Cerebellar nuclear complex (tissue), 1 donor: ENCODE results near the gene FNDC3B.

Experiments used
- DNase-seq, 2 experiments: peaks; one replicate each; lab custom pipeline; 2025; lab: John Stamatoyannopoulos, UW

FNDC3B gene

DNA sequence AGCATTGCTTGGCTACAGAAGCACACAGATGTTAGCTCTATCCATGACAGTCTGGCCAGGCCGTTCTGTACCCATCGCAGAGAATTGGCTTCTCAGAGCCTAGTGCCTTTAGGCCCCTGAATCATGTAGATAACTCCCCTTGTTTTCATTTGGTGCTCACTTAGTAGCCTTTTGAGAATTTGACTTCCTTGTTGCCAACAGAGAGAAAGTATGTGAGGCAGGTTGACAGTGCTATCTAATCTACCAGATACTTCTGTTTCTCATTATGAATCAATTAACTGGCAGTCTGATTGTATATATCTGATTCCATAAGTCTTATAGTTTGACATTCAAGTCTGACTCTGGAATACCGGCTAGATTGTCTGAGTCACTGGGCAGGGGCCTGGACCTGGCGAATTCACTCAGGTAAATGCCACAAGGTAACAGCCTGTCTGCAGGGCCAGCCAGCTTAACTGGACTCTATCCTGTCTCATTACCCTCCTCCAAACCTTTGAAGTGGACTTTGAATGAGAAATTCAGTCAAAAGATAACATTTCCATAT lies 248.6 kb downstream of the FNDC3B start:
- DNase-seq, result no peak

DNA sequence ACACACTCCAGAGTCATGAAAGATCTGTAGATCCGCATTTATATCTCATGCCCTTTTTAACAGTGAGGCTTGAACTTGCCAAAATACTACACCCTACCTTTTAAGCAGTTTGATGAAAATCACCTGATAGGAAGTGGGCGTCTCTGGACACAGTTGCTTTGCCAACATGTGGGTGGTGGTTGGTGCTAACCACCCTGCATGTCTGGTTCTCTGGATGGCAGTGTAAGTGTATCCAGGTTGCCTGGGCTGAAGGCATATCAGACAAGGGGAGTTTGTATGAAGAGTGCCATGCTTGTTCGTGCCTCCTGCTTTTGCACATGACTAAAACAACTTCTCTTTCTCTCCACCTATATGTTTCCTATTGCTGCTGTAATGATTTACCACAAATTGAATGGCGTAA lies 249.3 kb downstream of the FNDC3B start:
- DNase-seq, result no peak

DNA sequence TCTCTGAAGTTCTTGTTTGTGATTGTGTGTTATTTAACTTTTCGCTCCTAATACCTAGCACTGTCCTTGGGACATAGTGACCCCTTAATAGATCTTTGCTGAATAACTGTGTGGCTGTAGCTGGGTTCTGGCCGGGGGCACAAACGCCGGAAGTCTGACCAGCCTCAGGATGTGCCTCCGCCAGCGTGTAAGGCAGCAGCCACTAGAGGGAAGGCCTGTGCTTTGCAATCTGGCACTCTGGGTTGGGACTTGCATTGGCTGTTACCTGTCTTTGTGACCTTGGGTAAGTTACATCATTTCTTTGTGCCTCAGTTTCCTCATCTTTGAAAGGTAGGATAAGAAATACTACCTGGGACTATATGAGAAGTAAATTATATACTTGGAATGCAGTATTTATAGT lies 250.2 kb downstream of the FNDC3B start:
- no peak for DNase-seq

DNA sequence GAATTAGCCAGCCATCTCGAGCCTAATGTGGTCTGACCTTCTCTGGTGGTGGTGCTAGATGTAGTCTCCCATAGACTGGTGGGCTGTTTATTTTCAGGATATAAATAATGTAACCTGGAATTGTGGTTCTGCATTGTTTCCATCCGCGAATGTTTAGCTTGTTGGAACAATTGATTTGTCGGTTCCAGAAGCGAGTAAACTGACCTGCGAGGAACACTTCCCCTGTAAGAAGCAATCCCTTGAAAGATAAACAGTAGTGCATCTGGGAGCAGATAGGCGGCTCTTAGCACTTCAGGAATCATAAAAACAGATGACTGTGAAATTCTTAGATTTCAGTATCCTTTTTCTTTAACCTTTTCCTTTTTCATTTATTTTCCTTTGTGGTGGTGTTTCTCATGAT lies 251.1 kb downstream of the FNDC3B start:
- no peak for DNase-seq

DNA sequence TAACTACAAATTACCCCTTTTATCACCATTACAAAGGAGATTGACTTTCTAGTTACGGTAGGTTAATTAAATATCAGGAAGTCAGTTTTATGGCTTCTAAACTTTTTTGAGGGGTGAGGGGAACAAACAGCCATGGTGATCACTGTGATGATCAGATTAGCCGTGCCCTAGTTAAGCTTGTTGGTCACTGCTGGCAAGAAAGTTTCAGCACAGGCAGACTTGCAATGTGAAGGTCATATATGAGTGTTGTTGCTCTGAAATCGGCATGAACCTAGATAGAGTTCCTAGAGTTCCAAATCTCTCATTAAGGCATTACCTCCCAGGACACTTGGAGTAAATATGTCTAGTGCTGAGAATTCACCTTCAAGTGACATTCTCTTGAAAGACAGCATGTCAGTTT lies 252.3 kb downstream of the FNDC3B start:
- no peak for DNase-seq

DNA sequence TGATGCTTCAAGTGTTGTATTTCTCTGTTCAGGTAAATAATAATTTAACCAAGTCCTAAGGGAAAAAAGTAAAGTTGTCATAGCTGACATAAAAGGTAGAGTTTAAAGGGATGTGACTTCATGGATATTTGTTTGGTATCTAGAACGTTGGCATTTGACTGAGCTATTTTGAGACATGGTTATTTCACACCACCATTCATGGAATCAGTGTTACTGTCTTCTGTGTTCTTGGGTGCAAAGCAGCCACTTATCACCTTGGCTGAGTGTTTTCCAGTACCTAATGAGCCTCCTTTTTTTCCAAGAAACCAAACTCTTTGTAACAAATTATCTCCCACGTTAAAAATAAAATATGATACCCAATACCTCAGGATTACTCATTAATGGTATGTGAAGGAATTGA lies 253.0 kb downstream of the FNDC3B start:
- DNase-seq, result no peak

DNA sequence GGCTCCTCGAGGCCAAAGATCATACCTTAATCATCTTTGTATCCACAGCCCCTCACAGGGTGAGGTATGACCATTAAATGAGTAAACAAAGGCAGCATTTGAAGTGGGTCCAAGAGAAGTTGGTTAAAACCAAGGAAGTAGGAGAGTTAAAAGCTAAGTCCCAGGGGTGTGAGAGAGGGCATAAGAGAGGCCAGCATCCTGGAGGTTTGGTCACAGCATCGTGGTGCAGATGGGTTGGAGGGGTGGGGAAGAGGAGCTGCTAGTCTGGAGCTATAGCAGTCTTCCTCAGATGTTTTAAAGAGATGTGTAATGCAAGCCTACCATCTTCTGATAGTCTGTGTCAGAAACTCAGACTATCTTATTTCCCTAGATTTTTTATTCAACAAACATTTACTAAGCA lies 253.7 kb downstream of the FNDC3B start:
- no peak for DNase-seq

DNA sequence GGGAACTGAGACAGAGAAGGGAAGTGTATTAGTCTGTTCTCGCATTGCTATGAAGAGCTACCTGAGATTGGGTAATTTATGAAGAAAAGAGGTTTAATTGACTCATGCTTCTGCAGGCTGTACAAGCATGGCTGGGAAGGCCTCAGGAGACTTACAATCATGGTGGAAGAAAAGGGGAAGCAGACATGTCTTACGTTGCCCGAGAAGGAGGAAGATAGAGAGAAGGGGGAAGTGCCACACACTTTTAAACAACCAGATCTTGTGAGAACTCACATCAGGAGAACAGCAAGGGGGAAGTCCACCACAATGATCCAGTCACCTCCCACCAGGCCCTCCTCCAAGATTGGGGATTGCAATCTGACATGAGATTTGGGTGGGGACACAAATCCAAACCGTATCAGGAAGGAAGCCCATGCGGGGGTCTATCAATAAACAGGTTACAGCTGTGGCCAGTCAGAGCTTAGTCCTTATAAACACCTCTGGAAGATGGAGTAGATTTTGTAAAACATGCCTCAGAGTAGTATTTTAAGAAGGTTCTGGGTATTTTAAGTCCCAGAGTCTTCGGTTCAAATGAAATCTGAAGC lies 254.9 kb downstream of the FNDC3B start:
- no peak for DNase-seq

DNA sequence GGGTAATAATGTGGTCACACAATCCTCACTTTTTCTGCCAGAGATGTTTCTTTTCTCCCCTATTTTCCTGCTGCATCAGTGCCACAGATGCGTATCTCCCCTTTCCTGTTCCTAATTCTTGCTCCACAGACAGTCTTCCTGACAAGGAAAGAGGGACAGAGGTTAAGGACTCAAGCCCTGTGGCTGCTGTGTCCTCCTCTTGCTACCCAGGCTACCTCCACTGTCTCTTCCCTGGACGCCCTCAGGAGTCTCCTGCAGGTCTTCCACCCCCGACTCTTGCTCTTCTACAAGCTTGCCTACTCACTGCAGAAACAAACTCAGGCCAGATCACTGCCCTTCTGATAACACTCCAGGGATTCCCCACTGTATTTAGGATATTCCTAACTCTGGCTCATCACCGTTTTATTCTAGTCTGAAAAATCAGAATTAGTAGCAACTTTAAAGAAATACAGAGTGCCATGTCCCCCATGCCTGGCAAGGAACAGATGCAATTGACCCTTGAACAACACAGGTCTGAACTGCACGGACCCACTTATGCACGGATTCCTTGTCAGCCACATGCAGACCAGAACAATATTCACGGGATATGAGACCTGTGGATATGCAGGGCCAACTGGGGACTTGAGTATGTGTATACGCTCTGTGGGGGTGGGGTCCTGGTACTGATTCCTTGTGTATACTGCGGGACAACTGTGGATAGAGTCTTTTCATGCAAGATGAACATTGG lies 257.0 kb downstream of the FNDC3B start:
- DNase-seq, result no peak

DNA sequence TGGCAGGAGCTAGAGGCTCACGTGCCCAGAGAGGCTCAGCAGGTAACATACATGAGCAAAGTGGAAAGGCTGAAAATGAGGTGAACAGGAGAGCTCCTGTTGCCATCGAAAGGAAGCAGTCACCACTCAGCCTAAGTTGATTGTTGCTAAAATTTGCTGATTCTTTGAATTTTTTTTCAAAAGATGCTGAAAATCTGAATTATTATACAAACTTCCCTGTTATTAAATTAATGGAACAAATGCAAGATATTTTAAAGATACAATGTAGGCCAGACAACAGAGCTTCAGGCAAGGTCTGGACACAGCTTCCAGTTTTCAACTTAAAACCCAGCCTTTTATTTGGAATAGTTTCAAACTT lies 257.6 kb downstream of the FNDC3B start:
- DNase-seq, result no peak

DNA sequence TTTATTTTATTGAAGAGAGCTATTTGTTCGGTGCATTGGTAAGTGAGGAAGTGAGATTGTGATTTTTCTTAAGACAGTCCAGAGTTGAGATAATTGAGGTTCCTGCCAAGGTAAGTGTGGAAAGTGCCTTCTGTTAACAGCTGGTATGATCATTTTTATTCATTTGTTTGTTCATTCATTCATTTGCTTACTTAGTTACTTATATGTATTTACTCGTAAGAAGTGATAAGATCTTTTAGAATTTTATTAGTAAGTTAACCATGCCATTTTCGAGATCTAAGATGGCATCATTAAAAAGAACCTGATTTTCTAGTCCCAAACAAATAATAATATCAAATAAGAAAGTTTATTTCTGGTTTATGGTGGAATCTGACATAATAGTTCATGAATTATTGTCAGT lies 258.9 kb downstream of the FNDC3B start:
- no peak for DNase-seq

DNA sequence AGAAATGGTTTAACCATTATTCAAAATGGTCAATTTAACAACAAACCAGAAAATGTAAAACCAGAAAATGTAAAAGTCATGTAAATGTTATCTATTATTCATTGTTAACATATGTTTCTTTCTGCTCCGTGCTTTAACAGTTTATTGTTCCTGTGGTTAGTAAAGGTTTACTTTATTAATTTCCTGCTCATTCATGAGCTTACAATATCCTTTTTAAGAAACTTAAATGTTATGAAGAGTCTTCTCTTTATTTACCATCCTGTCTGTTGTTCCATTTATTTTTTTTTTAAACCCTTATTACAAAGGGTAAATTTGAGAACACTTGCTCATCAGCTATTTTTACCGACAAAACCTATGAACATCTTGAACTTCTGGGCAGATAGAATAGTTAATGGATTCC lies 260.8 kb downstream of the FNDC3B start:
- no peak for DNase-seq

DNA sequence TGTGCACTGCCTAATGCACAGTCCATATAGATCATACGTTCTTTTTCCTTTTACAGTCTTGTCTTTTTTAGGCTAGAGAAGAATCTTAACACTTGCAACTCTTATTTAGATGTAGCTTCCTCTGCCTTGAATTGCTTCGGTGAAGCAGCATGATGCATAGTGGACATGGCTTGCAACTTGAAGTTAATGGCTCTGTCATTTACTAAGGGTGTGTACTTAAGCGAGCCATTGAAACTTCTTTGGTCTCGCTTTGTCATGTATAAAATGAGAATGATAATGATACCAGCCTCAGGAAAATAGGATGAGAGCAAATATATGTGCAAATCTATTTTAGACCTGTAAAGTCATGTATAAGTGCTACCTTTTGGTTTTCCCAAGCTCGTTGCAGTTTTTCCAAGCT lies 261.5 kb downstream of the FNDC3B start:
- no peak for DNase-seq

DNA sequence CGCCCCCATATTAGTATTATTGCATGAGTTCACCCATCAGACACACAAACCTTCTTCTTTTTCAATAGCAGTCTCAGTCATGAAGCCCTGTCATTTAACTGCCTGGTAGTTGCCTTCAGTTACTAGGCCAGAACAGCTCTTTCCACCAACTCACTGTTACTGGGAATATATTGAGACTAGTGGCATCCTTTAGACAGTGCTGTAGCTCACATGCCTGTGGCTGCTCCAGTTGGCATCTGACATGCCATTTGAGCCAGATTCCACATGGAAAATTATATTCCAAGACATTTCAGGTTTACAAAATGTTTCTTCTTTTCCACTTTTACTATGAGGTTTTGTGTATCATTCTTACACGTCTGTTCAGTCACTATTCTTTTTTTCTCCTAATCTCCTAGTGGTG lies 262.8 kb downstream of the FNDC3B start:
- no peak for DNase-seq

DNA sequence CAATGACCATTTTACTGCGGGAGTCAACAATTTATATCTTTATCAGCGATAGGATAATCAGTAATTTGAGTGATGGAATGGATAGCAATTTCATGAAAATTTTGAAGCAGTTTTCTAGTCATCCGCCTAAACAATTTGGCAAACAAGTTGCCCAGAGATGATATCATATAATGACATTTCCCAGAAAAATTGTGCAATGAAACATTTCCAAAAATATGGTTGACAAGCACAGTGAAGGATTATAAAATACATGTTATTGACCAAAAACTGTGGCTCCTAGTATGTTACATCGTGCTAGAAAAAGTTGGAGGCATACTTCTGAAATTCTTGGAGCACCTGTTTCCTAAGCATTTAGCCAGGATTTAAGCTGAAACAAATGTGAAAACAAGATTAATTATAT lies 263.8 kb downstream of the FNDC3B start:
- DNase-seq, result no peak

DNA sequence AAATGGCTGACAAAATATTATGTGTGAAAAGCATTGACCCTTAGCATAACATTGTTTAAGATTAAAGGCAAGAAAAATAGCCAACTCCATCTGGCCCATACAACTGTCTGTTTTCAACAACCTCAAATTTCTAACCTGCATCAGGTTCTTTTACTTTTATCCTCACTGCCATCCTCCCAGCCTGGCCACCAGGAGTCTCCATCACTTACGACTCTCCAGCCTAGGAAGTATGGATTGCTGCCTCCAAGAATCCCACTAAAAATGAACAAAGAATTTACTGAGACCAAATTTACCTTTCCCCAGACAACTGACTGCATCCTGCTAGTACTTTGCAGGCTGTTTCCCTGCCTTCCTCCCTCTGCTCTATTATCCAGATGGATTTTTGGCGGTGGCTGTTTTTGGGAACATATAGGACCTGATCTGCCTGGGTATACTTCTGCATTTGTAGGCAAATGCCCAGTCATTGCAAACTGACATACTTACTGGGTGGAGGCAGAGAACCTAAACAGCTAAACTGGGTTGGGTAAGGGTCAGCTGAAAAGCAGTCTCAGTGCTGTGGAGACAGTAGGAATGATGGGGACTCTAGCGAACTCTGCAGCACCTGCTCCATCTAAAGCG lies 264.7 kb downstream of the FNDC3B start:
- no peak for DNase-seq

DNA sequence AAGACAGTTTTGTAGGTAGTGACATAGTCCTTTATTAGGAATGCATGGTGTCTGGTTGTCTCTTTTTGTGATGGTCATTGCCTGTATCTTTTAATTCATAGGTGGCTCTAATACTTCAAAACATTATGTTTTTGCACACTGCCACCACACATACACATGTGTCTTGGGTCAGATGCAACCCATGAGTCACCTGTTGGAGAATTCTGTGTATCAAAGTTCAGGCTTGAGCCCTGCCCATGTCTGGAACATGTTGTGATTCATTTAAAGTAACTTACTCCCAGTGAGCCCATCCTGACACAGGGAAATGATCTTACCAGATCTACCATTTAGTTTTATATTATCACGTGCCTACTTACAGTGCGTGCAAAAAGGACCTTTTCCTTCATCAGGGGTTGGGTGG lies 266.2 kb downstream of the FNDC3B start:
- no peak for DNase-seq

DNA sequence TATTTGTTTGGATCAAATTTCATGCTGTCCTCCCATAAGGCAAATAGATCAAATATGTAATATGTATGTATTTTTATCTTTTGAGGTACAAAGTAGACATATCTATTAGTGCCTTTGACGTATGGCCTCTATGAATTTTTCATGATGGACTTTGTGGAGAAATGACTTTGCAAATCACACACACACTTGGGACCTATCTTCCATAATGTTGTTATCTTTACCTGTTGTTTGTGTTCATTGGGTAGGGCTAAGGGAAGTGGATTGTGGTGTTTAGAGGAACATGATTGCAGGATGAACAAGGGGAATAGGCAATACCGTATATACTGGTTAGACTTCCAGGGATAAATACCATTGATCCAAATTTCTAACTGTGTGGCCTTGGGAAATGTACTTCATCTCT lies 266.6 kb downstream of the FNDC3B start:
- no peak for DNase-seq

DNA sequence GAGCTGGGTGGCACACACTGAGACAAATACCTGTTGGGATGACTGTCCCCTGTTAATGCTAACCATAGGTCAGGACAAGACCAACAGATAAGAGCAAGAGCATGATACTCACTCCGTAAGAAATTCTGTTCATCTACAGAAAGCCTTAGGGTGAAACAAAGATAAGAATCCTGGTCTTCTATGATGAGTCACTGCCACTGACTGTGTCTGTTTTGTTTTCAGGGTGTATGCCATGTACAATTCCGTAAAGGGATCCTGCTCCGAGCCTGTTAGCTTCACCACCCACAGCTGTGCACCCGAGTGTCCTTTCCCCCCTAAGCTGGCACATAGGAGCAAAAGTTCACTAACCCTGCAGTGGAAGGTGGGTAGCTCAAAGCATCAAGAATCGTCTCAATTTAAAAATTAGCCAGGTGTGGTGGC lies 267.8 kb downstream of the FNDC3B start:
- no peak for DNase-seq

DNA sequence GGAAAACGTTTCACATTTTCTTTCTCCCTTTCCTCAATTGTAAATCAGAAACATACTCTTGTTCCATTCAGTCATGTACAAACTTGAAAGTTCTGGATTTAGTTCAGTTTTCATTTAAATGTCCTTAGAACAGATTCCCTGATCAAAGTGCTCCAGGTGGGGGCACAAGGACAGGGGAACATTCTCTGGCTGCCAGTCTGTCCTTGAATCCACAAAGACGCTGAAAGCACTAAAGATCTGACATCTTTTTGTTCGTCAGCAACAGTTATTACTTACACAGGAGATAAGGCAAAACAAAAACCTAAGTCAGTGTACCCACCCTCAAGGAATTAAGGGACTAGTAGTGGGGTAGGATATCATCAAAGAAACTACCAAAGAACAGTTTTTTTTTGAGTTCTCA lies 269.7 kb downstream of the FNDC3B start:
- DNase-seq, result no peak

DNA sequence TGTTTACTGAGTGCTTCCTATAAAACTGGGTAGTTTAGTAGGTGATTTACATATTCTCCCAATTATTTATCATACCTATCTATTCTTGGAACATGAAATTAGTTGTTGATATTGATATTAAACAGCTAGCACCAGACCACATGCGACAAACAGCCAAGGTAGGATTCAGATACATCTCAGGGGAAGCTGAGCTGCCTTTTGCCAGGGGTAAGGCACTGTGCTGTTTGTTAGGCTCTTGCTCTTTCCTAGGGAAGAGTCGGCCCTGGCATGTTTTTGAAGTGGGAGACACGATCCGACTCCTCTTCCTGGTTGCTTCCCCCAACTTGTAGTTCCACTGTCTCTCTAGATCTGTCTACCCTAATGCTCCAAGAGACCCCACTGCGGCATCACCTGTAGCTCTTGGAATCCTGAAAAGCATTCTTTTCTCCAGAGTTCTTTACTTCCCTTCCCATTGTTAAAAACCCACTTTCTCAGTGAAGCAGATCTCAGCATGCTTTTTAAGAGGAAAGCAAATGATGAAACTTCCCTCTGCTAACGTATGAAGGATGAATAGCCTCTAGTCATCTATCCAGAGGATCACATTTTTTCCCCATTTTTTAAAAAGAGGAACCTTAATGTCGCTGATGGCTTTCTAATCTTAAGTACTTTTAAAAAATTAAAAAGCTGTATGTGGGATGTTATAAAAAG lies 270.5 kb downstream of the FNDC3B start:
- DNase-seq, result no peak

DNA sequence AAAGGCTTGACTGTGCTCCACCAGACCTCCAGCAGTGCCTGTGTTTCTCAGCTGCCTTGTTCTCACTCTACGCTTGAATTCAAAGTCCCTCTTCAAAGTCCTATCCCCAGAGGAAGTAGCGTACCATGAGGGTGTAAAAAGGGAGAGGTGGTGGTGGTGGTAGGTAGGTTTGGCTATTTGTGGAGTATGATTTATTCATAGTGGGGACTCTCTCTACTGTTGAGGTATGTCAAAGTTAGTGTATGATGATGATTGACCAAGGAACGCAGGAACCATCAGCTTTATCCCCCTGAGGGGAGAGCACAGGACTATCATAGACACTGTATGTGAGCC lies 271.0 kb downstream of the FNDC3B start:
- DNase-seq, result no peak

DNA sequence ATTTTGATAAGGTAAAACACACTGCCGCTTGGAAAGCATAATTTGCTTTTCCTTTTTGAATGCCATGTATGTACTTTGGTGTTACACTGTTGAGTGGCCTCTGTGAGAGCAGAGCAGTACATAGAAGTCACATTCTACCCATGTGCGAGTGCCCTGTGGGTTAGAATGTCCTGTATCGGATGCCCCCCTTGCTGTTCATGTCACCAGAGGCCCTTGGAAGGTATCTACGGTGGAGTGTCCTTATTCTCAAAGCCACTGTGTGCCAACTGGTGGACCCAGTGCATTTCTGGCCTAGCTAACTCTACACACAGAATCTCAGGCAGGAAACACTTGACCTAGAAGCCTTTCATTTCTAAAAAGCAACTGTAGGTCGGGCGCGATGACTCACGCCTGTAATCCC lies 271.8 kb downstream of the FNDC3B start:
- DNase-seq, result no peak
